Common myeloid progenitor, CD34-positive (primary cell): Measurements from ENCODE around the gene TTC7B.

Experiments used
- CTCF ChIA-PET: fragments of 350-600 bp; sonication (Branson Sonifier 250); formaldehyde crosslinking; loops from one replicate; lab custom pipeline; 2021; ENCODE audit warnings: antibody characterized with exemption; lab: Charles Lee
- POLR2A ChIA-PET: fragments of 350-600 bp; sonication (Branson Sonifier 250); formaldehyde crosslinking; loops from one replicate; lab custom pipeline; 2021; ENCODE audit warnings: antibody characterized with exemption; lab: Charles Lee
- DNase-seq, 3 donors: peaks; one replicate each; pipeline versions ENCODE4 v3.0.0 to v3.0.0-alpha.2; 2013
- H3K27ac ChIP-seq, 2 experiments: 1 replicate in 1 of 2; 2 replicates in 1 of 2; pipeline ENCODE4 v1.7.0; 2013; ENCODE audit warnings: inconsistent platforms in 2 of 2, low read length in 2 of 2, mild to moderate bottlenecking in 2 of 2, low read depth in 1 of 2, moderate library complexity in 1 of 2; ENCODE audit not compliant: severe bottlenecking in 2 of 2, insufficient read depth in 1 of 2, poor library complexity in 1 of 2
- H3K27me3 ChIP-seq, 5 experiments: replicated peaks in 2 of 5; 1 replicate in 3 of 5; 2 replicates in 2 of 5; pipeline versions ENCODE4 v1.6.1 to v1.7.0; 2013; ENCODE audit warnings: low read length in 4 of 5, mild to moderate bottlenecking in 2 of 5, moderate library complexity in 2 of 5, inconsistent platforms in 1 of 5; ENCODE audit not compliant: insufficient read depth in 5 of 5, control insufficient read depth in 4 of 5
- H3K36me3 ChIP-seq, 4 experiments: 1 replicate in 2 of 4; 2 replicates in 2 of 4; pipeline versions ENCODE4 v1.6.1 to v1.7.0; 2013; ENCODE audit warnings: low read length in 3 of 4, control low read depth in 1 of 4, mild to moderate bottlenecking in 1 of 4; ENCODE audit not compliant: control insufficient read depth in 4 of 4, insufficient read depth in 4 of 4
- H3K4me1 ChIP-seq, 4 experiments: 1 replicate in 3 of 4; 2 replicates in 1 of 4; pipeline versions ENCODE4 v1.6.1 to v1.7.1; 2013; ENCODE audit warnings: low read length in 3 of 4, mild to moderate bottlenecking in 3 of 4, control low read depth in 1 of 4, inconsistent platforms in 1 of 4, moderate library complexity in 1 of 4; ENCODE audit not compliant: control insufficient read depth in 4 of 4, insufficient read depth in 4 of 4; ENCODE audit errors: control extremely low read depth in 1 of 4
- H3K4me3 ChIP-seq, 7 experiments: 1 replicate in 4 of 7; 2 replicates in 3 of 7; pipeline versions ENCODE4 v1.5.1 to v1.7.0; 2013; ENCODE audit warnings: mild to moderate bottlenecking in 7 of 7, low read length in 6 of 7, moderate library complexity in 6 of 7, inconsistent platforms in 2 of 7, low read depth in 2 of 7, control low read depth in 1 of 7; ENCODE audit not compliant: insufficient read depth in 4 of 7, control insufficient read depth in 1 of 7; ENCODE audit errors: extremely low read depth in 1 of 7
- H3K9me3 ChIP-seq, 5 experiments: 1 replicate in 4 of 5; 2 replicates in 1 of 5; pipeline versions ENCODE4 v1.6.1 to v1.7.1; 2013; ENCODE audit warnings: low read length in 4 of 5, mild to moderate bottlenecking in 2 of 5, inconsistent platforms in 1 of 5, low read depth in 1 of 5, moderate library complexity in 1 of 5; ENCODE audit not compliant: control insufficient read depth in 4 of 5, insufficient read depth in 2 of 5; ENCODE audit errors: control extremely low read depth in 1 of 5
- WGBS: methylation state at CpG from one replicate; pipeline ENCODE4 v1.1.5; 2013; ENCODE audit not compliant: insufficient coverage; 5-methylcytosine and 5-hydroxymethylcytosine counted together

The TTC7B gene

GRCh38 chr14:90726656-90727055, 89.6 kb downstream of the TTC7B start:
- no peak for DNase-seq
- Histone ChIP-seq H3K4me1 (peaks cover 0 to 10% (median 1%) of the 10 kb centered on the region in 4 experiments), H3K4me3 (no peak overlapping the region), H3K9me3 (peaks cover 0 to 3% (median 0%) of the 10 kb centered on the region in 5 experiments), H3K36me3 (peaks cover 0 to 27% (median 19%) of the 10 kb centered on the region in 4 experiments), H3K27me3 (no peaks in the 10 kb centered on the region), H3K27ac (no peak overlapping the region)
- CTCF ChIA-PET: interaction anchor here (0.6 kb wide), 1 partner anchor 12 kb away, joined by 3 read pairs; no protein-coding TSS in a partner anchor
- POLR2A ChIA-PET: interaction anchor here (0.6 kb wide), 1 partner anchor 29 kb away, joined by 4 read pairs; no protein-coding TSS in a partner anchor
- WGBS: 90% methylated on average over 9 of the region's 9 CpGs

GRCh38 chr14:90724866-90725265, 91.4 kb downstream of the TTC7B start:
- CTCF ChIA-PET: no interaction called here
- Histone ChIP-seq H3K27ac (no peak overlapping the region), H3K4me1 (peaks cover 6 to 12% (median 8%) of the 10 kb centered on the region in 4 experiments), H3K27me3 (no peaks in the 10 kb centered on the region), H3K36me3 (peaks cover 0 to 30% (median 17%) of the 10 kb centered on the region in 4 experiments), H3K4me3 (no peak overlapping the region), H3K9me3 (peaks cover 0 to 3% (median 0%) of the 10 kb centered on the region in 5 experiments)
- POLR2A ChIA-PET: no interaction called here
- DNase-seq: no peak
- WGBS: 93% methylated on average over 2 of the region's 3 CpGs

- H3K9me3 ChIP-seq: peaks cover 0 to 3% (median 0%) of the 10 kb centered on the region in 5 experiments
- peaks cover 7 to 20% (median 12%) of the 10 kb centered on the region in 4 experiments for H3K4me1 ChIP-seq
- 33% methylated on average over 2 of the region's 2 CpGs for WGBS
- H3K27me3 ChIP-seq: no peaks in the 10 kb centered on the region
- ChIA-PET POLR2A (no interaction called here), CTCF (no interaction called here)
- no peak overlapping the region for H3K27ac ChIP-seq
- H3K4me3 ChIP-seq: no peak overlapping the region
- peaks cover 0 to 25% (median 13%) of the 10 kb centered on the region in 4 experiments for H3K36me3 ChIP-seq
- DNase-seq: peak in 2 of 3 donors; percentile 38 to 62
Observed at GRCh38 chr14:90722590-90722989, 93.6 kb downstream of the TTC7B start.

- Histone ChIP-seq H3K4me1 (peaks cover 7 to 21% (median 12%) of the 10 kb centered on the region in 4 experiments), H3K27ac (no peak overlapping the region), H3K36me3 (peaks cover 0 to 19% (median 13%) of the 10 kb centered on the region in 4 experiments), H3K27me3 (no peaks in the 10 kb centered on the region), H3K4me3 (no peak overlapping the region), H3K9me3 (peaks cover 0 to 3% (median 0%) of the 10 kb centered on the region in 5 experiments)
- DNase-seq: no peak
- CTCF ChIA-PET: interaction anchor here (0.9 kb wide), 1 partner anchor 13 kb away, joined by 3 read pairs; no protein-coding TSS in a partner anchor
- POLR2A ChIA-PET: no interaction called here
- 96% methylated on average over 8 of the region's 10 CpGs for WGBS
Observed at GRCh38 chr14:90721619-90722305, 94.5 kb downstream of the TTC7B start.

GRCh38 chr14:90720832-90721231, 95.4 kb downstream of the TTC7B start:
- H3K4me1 ChIP-seq: peaks cover 7 to 21% (median 12%) of the 10 kb centered on the region in 4 experiments
- peaks cover 0 to 16% (median 9%) of the 10 kb centered on the region in 4 experiments for H3K36me3 ChIP-seq
- no peak for DNase-seq
- ChIA-PET POLR2A (no interaction called here), CTCF (interaction anchor here (0.9 to 2.0 kb wide), 4 partner anchors 12 to 40 kb away, joined by 3 to 4 read pairs (median 3); no protein-coding TSS in a partner anchor)
- no peak overlapping the region for H3K27ac ChIP-seq
- H3K9me3 ChIP-seq: peaks cover 0 to 3% (median 0%) of the 10 kb centered on the region in 5 experiments
- WGBS: 100% methylated on average over 2 of the region's 5 CpGs
- H3K27me3 ChIP-seq: no peaks in the 10 kb centered on the region
- no peak overlapping the region for H3K4me3 ChIP-seq

- no peak overlapping the region for H3K4me3 ChIP-seq
- DNase-seq: peak in 2 of 3 donors; percentile 39 to 56
- H3K4me1 ChIP-seq: peaks cover 7 to 21% (median 12%) of the 10 kb centered on the region in 4 experiments
- no peaks in the 10 kb centered on the region for H3K9me3 ChIP-seq
- H3K36me3 ChIP-seq: peaks cover 0 to 14% (median 8%) of the 10 kb centered on the region in 4 experiments
- 88% methylated on average over 3 of the region's 7 CpGs for WGBS
- ChIA-PET CTCF (interaction anchor here (1.0 to 2.0 kb wide), 6 partner anchors 12 to 419 kb away, joined by 3 to 4 read pairs (median 4); no protein-coding TSS in a partner anchor), POLR2A (no interaction called here)
- H3K27ac ChIP-seq: no peak overlapping the region
- no peaks in the 10 kb centered on the region for H3K27me3 ChIP-seq
Observed at GRCh38 chr14:90720336-90720735, 95.9 kb downstream of the TTC7B start.

GRCh38 chr14:90717916-90718315, 98.3 kb downstream of the TTC7B start:
- ChIA-PET CTCF (interaction anchor here (1.0 kb wide), 1 partner anchor 8 kb away, joined by 3 read pairs; no protein-coding TSS in a partner anchor), POLR2A (no interaction called here)
- peaks cover 7 to 21% (median 12%) of the 10 kb centered on the region in 4 experiments for H3K4me1 ChIP-seq
- H3K36me3 ChIP-seq: peaks cover 0 to 14% (median 5%) of the 10 kb centered on the region in 4 experiments
- H3K9me3 ChIP-seq: no peaks in the 10 kb centered on the region
- no peak overlapping the region for H3K4me3 ChIP-seq
- no peaks in the 10 kb centered on the region for H3K27me3 ChIP-seq
- WGBS: 93% methylated on average over 2 of the region's 3 CpGs
- no peak overlapping the region for H3K27ac ChIP-seq
- DNase-seq: no peak
